ENCODE data around the gene POLR3A. TPM values are rescaled to one million over a fixed set of nuclear protein-coding genes. Genes with fewer than 3 reads are reported as not detected.
A peak's percentile ranks its signal among the peaks of the same experiment; 100 is the strongest.

The POLR3A gene
- total RNA-seq, 1 experiment from 2014 or later = 97.2 TPM

- CTCF ChIA-PET = interaction anchor here (0.6 to 1.7 kb wide), 5 partner anchors 25 to 59 kb away, joined by 3 to 8 read pairs (median 4); no protein-coding TSS in a partner anchor
- H3K4me1 ChIP-seq (ENCODE audit: insufficient read depth, low read length) = peaks cover 36% of the 10 kb centered on the region
- peak overlapping the region; percentile 51 for H3K4me2 ChIP-seq (ENCODE audit: low read length)
Observed at GRCh38 chr10:77949167-77949566, 80.1 kb downstream of the POLR3A start.

GRCh38 chr10:77946084-77946483 is 83.2 kb downstream of the POLR3A start:
- peak; percentile 51 for DNase-seq
- Histone ChIP-seq H3K4me3 (ENCODE audit: low read length) (no peak overlapping the region), H3K27me3 (ENCODE audit: low read length) (no peaks in the 10 kb centered on the region), H4K20me1 (ENCODE audit: low read length) (no peaks in the 10 kb centered on the region), H3K27ac (ENCODE audit: low read length) (no peak overlapping the region), H3K36me3 (ENCODE audit: low read depth, low read length) (peaks cover 6% of the 10 kb centered on the region; the same call in 1 of the 2 replicates), H3K79me2 (ENCODE audit: low read length) (no peaks in the 10 kb centered on the region), H3K9me2 (replicated peaks; ENCODE audit: low read length) (no peaks in the 10 kb centered on the region), H3K9me3 (ENCODE audit: low read length) (peaks cover 7% of the 10 kb centered on the region), H3K4me2 (ENCODE audit: low read length) (no peak overlapping the region), H3K4me1 (ENCODE audit: insufficient read depth, low read length) (peaks cover 51% of the 10 kb centered on the region), H2AFZ (ENCODE audit: low read length) (no peak overlapping the region), H3K9ac (ENCODE audit: low read length) (no peak overlapping the region), H3F3A (ENCODE audit: low read length, unreplicated experiment) (peaks cover 32% of the 10 kb centered on the region)
- ATAC-seq = no peak
- no peak for TF ChIP-seq EZH2phosphoT487 (IDR thresholded peaks at IDR 0.05; ENCODE audit: borderline replicate concordance, low read length)
- no peak for TF ChIP-seq EZH2 (IDR thresholded peaks at IDR 0.05; ENCODE audit: low read length, unreplicated experiment)
- TF ChIP-seq CTCF (conservative IDR thresholded peaks at IDR 0.05; ENCODE audit: low read depth, low read length) = no peak
- ChIA-PET CTCF (no interaction called here), POLR2A (ENCODE audit: unreplicated experiment) (interaction anchor here (0.7 kb wide), 1 partner anchor 22 kb away, joined by 5 read pairs; no protein-coding TSS in a partner anchor)
- BruUV-seq (replicated peaks) = no TSS peak
- intact Hi-C loops (cut with micrococcal nuclease) = no loop called here

More at GRCh38 chr10:77949167-77949566, 80.1 kb downstream of the POLR3A start:
- Histone ChIP-seq H3K9me3 (ENCODE audit: low read length) (peaks cover 17% of the 10 kb centered on the region), H3K36me3 (ENCODE audit: low read depth, low read length) (peaks cover 13% of the 10 kb centered on the region; the same call in 1 of the 2 replicates), H3K4me3 (ENCODE audit: low read length) (peak overlapping the region; percentile 3; the same call in 1 of the 2 replicates), H3K27me3 (ENCODE audit: low read length) (no peaks in the 10 kb centered on the region), H3F3A (ENCODE audit: low read length, unreplicated experiment) (peaks cover 24% of the 10 kb centered on the region), H3K27ac (ENCODE audit: low read length) (peak overlapping the region; percentile 69), H3K9ac (ENCODE audit: low read length) (peak overlapping the region; percentile 14), H3K9me2 (replicated peaks; ENCODE audit: low read length) (no peaks in the 10 kb centered on the region), H2AFZ (ENCODE audit: low read length) (peak overlapping the region; percentile 56), H4K20me1 (ENCODE audit: low read length) (no peaks in the 10 kb centered on the region), H3K79me2 (ENCODE audit: low read length) (no peaks in the 10 kb centered on the region)
- BruUV-seq (replicated peaks) = no TSS peak
- POLR2A ChIA-PET (ENCODE audit: unreplicated experiment) = interaction anchor here (0.6 to 1.5 kb wide), 4 partner anchors 22 to 34 kb away, joined by 3 to 7 read pairs (median 4); partner anchors contain the start of gene DLG5
- intact Hi-C loops (cut with micrococcal nuclease) = loop anchor here (1.0 kb wide), 5 partner anchors 22 to 103 kb away; partner anchors contain the start of gene DLG5
- TF ChIP-seq EZH2phosphoT487 (IDR thresholded peaks at IDR 0.05; ENCODE audit: borderline replicate concordance, low read length) (no peak), CTCF (conservative IDR thresholded peaks at IDR 0.05; ENCODE audit: low read depth, low read length) (no peak), EZH2 (IDR thresholded peaks at IDR 0.05; ENCODE audit: low read length, unreplicated experiment) (no peak)
- DNase-seq (peak; percentile 100), ATAC-seq (peak; percentile 94)

GRCh38 chr10:77944519-77944918 is 84.8 kb downstream of the POLR3A start:
- no peak for TF ChIP-seq EZH2 (IDR thresholded peaks at IDR 0.05; ENCODE audit: low read length, unreplicated experiment)
- H2AFZ ChIP-seq (ENCODE audit: low read length) = peak overlapping the region; percentile 1
- H3K27me3 ChIP-seq (ENCODE audit: low read length) = no peaks in the 10 kb centered on the region
- DNase-seq (peak; percentile 100), ATAC-seq (peak; percentile 39)
- H3K9ac ChIP-seq (ENCODE audit: low read length) = peak overlapping the region; percentile 12; the same call in 1 of the 2 replicates
- no TSS peak for BruUV-seq (replicated peaks)
- no peaks in the 10 kb centered on the region for H3K36me3 ChIP-seq (ENCODE audit: low read depth, low read length)
- H3F3A ChIP-seq (ENCODE audit: low read length, unreplicated experiment) = peaks cover 21% of the 10 kb centered on the region
- peak overlapping the region; percentile 2 for H3K4me2 ChIP-seq (ENCODE audit: low read length)
- POLR2A ChIA-PET (ENCODE audit: unreplicated experiment) = interaction anchor here (0.7 kb wide), 2 partner anchors 71 to 86 kb away, joined by 6 read pairs; no protein-coding TSS in a partner anchor
- H4K20me1 ChIP-seq (ENCODE audit: low read length) = no peaks in the 10 kb centered on the region
- H3K9me3 ChIP-seq (ENCODE audit: low read length) = no peaks in the 10 kb centered on the region
- peaks cover 43% of the 10 kb centered on the region for H3K4me1 ChIP-seq (ENCODE audit: insufficient read depth, low read length)
- intact Hi-C loops (cut with micrococcal nuclease) = no loop called here
- H3K9me2 ChIP-seq (replicated peaks; ENCODE audit: low read length) = no peaks in the 10 kb centered on the region
- H3K79me2 ChIP-seq (ENCODE audit: low read length) = no peaks in the 10 kb centered on the region
- H3K4me3 ChIP-seq (ENCODE audit: low read length) = no peak overlapping the region
- peak overlapping the region; percentile 72 for H3K27ac ChIP-seq (ENCODE audit: low read length)
- CTCF ChIA-PET = interaction anchor here (0.5 to 0.7 kb wide), 2 partner anchors 31 to 85 kb away, joined by 3 read pairs; partner anchors contain the start of gene POLR3A

Data from PC-3 (cell line).